HG03565 (cell line): ENCODE data around the gene LSM2.
"Not testable (repeated sequence)": the region's sequence is repeated elsewhere in the genome, so short reads cannot be mapped to it uniquely, and the experiment has no call there.

Experiments used
- ATAC-seq: cut with Tn5 transposase; IDR thresholded peaks from one replicate; pipeline ENCODE4 v1.9.1; 2021; ENCODE audit warnings: mild to moderate bottlenecking, moderate library complexity; ENCODE audit not compliant: unreplicated experiment

The LSM2 gene

GRCh38 chr6:31806470-31807272 lies at the start of gene LSM2:
Gene LSM2, minus strand, starts transcription at chr6:31806966. Its CDS starts 209 bp downstream, at chr6:31806757.
- peak; percentile 72 for ATAC-seq

DNA sequence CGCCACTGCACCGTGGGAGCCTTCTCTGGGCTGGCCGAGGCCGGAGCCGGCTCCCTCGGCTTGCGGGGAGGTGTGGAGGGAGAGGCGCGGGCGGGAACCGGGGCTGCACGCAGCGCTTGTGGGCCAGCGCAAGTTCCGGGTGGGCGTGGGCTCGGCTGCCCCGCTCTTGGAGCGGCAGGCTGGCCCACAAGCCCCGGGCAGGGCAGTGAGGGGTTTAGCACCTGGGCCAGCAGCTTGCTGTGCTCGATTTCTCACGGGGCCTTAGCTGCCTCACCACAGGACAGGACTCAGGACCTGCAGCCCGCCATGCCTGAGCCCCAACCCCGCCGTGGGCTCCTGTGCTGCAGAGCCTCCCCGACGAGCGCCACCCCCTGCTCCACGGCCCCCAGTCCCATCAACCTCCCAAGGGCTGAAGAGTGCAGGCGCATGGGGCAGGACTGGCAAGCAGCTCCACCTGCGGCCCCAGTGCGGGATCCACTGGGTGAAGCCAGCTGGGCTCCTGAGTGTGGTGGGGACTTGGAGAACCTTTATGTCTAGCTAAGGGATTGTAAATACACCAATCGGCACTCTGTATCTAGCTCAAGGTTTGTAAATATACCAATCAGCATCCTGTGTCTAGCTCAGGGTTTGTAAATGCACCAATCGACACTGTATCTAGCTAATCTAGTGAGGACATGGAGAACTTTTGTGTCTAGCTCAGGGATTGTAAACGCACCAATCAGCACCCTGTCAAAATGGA lies 45.4 kb upstream of the LSM2 start:
- ATAC-seq: not testable (repeated sequence)

GRCh38 chr6:31851485-31851832 lies 44.7 kb upstream of the LSM2 start:
- ATAC-seq: no peak

GRCh38 chr6:31850765-31851484 lies 44.2 kb upstream of the LSM2 start:
- ATAC-seq: no peak

GRCh38 chr6:31847276-31847978 lies 40.7 kb upstream of the LSM2 start:
- ATAC-seq: no peak

DNA sequence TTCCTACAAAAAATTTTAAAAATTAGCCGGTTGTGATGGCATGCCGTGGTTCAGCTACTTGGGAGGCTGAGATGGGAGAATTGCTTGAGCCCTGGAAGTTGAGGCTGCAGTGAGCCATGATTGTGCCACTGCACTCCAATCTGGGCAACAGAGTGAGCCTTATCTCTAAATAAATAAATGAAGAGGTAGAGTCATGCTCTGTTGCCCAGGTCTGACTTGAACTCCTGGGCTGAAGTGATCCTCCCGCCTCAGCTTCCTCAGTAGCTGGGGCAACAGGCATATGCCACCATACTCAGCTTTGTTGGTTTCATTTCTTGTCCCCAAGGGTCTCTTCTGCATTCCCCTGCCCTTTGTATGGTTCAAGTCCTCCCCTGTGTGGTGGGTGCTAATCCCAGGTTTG lies 37.7 kb upstream of the LSM2 start:
- ATAC-seq: no peak

DNA sequence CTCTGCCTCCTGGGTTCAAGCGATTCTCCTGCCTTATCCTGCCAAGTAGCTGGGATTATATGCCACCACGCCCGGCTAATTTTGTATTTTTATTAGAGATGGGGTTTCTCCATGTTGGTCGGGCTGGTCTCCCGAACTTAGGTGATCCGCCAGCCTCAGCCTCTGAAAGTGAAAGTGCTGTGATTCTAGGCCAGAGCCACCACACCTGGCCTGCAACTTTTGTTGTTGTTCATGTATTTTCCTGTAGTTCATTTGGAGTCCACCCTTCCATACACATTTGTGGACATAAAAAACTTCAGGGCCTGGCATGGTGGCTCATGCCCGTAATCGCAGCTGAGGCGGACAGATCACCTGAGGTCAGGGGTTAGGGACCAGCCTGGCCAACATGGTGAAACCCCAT lies 35.3 kb upstream of the LSM2 start:
- ATAC-seq: no peak

- not testable (repeated sequence) for ATAC-seq
These were observed 33.0 kb upstream of the LSM2 start for GRCh38 chr6:31839779-31840126.

GRCh38 chr6:31838968-31839367 lies 32.2 kb upstream of the LSM2 start:
- no peak for ATAC-seq

- ATAC-seq: not testable (repeated sequence)
These were observed 31.4 kb upstream of the LSM2 start for GRCh38 chr6:31838114-31838553.

GRCh38 chr6:31837369-31838113 lies 30.8 kb upstream of the LSM2 start:
- ATAC-seq: no peak

DNA sequence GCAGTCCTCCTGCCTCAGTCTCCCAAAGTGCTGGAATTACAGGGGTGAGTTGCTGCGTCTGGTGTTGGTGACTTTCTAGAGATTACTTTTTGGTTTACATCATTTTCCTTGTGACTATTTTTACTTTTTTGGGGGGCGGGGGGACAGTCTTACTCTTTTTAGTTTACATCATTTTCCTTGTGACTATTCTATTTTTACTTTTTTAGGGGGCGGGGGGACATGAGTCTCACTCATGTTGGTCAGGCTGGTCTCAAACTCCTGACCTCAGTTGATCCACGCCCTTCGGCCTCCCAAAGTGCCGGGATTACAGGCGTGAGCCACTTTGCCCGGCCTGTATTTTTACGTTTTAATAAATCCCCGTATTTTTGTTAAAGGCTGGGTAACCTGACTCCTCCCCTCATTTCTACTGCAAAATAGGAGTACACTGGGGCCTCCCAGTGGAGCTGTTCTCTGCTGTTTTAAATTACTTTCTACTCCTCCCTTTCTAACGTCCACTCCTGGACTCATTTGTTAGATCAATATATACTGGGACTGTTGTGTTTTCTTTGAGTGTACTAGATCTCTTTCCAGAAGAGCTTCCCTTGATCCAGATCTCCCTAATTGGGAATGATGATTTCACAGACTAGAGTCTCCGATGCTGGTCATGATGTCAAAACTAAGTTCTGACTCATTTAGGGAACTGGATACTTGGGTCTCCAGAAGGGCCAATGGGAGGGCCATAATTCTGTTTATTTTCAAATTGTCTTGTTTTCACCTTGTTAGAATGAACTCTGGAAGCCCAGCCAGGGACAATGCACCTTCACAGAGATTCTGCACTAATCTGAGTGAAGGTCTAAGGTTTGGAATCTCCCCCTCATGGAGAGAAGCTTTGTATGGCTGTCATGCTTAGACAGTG lies 30.0 kb upstream of the LSM2 start:
- ATAC-seq: no peak

- ATAC-seq: no peak
These were observed 29.3 kb upstream of the LSM2 start for GRCh38 chr6:31836047-31836473.

GRCh38 chr6:31834367-31835250 lies 27.8 kb upstream of the LSM2 start:
- no peak for ATAC-seq

DNA sequence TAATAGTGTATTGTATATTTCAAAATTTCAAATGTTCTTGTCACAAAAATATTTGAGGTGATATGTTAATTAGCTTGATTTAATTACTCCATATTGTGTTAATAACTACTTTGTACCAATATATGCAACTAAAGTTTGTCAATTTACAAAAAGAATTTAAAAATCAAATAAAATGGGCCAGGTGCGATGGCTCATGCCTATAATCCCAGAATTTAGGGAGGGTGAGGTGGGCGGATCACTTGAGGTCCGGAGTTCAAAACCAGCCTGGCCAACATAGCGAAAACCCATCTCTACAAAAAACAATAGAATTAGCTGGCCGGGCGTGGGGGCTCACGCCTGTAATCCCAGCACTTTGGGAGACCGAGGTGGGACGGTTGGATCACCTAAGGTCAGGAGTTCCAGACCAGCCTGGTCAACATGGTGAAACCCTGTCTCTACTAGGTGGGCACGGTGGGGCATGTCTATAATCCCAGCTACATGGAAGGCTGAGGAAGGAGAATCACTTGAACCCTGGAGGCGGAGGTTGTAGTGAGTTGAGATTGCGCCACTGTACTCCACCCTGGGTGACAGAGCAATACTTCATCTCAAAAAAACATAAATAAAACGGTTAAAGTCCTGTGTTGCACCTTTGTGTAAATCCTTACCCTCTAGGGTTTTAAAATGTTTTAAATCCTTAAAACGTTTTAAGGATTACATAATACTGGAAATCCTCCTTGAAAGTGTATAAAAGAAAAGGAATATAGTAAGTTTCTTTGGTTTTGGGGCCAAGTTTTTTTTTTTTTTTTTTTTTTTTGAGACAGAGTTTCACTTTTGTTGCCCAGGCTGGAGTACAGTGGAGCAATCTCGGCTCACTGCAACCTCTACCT lies 24.8 kb upstream of the LSM2 start:
- ATAC-seq: no peak

DNA sequence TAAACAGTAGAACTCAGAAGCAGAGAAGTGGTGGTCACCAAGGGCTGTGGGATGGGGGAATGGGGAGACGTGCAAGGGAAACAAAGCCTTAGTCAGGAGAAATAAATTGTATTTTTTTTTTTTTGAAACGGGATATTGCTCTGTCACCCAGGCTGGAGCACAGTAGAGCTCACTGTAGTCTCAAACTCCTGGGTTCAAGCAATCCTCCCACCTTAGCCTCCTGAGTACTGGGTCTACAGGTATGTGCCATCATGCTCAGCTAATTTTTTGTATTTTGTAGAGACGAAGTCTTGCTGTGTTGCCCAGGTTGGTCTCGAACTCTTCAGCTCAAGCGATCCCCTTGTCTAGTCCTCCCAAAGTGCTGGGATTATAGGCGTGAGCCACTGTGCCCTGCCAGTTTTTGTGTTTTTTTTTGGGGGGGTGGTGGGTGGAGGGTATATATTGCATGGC lies 24.1 kb upstream of the LSM2 start:
- ATAC-seq: no peak

GRCh38 chr6:31829633-31830283 lies 23.0 kb upstream of the LSM2 start:
- no peak for ATAC-seq
